Astrocyte of the cerebellum (primary cell): Measurements from ENCODE around the gene C12orf56.

Experiments
- DNase-seq: peaks from one replicate; pipeline ENCODE4 v3.0.0-alpha.2; 2011; ENCODE audit warnings: low read depth
- H3K4me3 ChIP-seq: 2 replicates; pipeline ENCODE4 v1.5.1; 2011; ENCODE audit warnings: mild to moderate bottlenecking, low read depth, low read length, moderate library complexity
- CTCF ChIP-seq: IDR thresholded peaks from 2 replicates; pipeline ENCODE4 v1.5.1; 2012; ENCODE audit warnings: low read length, low read depth, moderate library complexity, mild to moderate bottlenecking; ENCODE audit errors: missing control alignments
- in situ Hi-C: cut with HindIII; loops from 2 replicates; pipeline ENCODE4 v1.10.0; 2017; ENCODE audit warnings: low sequenced_read_pairs

Gene C12orf56

DNA sequence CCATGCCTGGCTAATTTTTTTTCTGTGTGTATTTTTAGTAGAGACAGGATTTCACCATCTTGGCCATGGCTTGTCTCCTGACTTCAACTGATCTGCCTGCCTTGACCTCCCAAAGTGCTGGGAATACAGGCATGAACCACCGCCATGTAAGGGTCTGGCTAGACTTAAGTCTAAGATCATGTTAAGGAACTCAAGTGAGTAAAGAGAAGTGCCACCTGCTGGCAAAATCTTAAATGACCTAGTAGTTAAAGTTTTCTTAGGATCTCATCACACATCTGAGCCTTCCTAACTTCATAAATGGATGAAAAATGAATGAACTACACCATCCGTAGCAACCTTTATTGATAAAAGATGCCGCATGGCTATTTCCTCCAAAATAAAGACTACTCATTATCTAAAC is 1.7 kb upstream of the C12orf56 start:
- no peak overlapping the region for H3K4me3 ChIP-seq
- no peak for DNase-seq
- peak; percentile 33 for TF ChIP-seq CTCF
- in situ Hi-C loops, result no loop called here

DNA sequence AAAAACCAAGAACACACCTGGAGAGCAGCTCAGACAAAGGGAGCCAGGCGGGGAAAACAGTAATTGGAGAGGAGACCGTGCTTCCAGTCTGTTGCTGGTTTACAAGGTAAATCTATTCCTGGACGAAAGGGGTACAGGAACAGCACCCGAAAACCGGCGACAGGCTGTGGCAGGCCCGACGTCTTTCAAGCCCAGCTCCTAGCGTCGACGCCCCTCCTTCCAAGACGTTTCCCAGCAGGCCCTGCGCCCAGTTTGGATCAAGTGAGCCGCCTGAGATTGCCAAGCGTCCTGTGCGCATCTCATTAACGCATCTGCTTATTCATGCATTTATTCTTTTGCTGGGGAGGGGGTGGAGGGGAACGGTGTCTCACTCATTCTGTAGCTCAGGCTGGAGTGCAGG is 1.4 kb downstream of the C12orf56 start:
- in situ Hi-C loops, result no loop called here
- TF ChIP-seq CTCF, result no peak
- no peak for DNase-seq
- H3K4me3 ChIP-seq, result no peak overlapping the region

GRCh38 chr12:64387197-64387816 is 3.3 kb downstream of the C12orf56 start:
- no peak overlapping the region for H3K4me3 ChIP-seq
- TF ChIP-seq CTCF, result no peak
- no peak for DNase-seq
- in situ Hi-C loops, result no loop called here

GRCh38 chr12:64385468-64385867 is 5.1 kb downstream of the C12orf56 start:
- H3K4me3 ChIP-seq, result no peak overlapping the region
- no peak for DNase-seq
- in situ Hi-C loops, result no loop called here
- no peak for TF ChIP-seq CTCF

- no peak for DNase-seq
- in situ Hi-C loops, result no loop called here
- no peak overlapping the region for H3K4me3 ChIP-seq
- no peak for TF ChIP-seq CTCF
Observed at GRCh38 chr12:64385019-64385418, 5.5 kb downstream of the C12orf56 start.

DNA sequence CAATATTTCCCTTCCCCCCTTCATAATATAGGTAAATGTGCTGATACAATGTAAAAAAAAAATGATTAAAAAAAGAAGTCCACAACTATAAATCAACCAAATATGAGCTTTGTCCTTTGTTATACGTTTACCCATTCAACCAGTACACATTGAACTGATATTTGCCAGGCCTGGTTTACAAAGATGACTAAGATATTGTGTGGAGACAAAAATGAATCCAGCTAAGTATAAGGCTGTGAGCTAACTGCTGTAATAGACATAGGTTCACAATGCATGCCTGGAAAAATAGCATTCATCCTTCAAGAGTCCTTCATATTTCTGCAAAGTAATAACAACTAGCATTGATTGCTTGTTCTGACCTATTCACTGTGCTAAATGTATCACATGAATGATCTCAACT is 6.9 kb downstream of the C12orf56 start:
- in situ Hi-C loops, result no loop called here
- no peak for DNase-seq
- no peak for TF ChIP-seq CTCF
- H3K4me3 ChIP-seq, result no peak overlapping the region
